ENCODE data around the gene STRBP.

Gene STRBP

DNA sequence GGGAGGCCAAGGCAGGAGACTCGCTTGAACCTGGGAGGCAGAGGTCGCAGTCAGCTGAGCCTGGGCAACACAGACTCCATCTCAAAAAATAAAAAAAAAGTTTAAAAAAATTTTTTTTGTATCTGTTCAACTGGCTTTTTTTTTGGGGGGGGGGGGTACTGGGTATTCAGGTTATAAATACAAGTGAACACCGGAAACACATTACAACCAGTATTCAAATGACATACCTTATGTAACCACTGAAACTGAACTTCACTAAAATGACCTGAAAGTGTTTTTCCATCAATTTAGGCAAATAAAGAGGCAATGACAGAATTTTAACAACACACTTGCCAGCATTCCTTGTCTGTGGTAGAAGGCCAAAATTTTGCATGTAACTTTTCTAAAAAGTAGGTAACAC lies 33.5 kb downstream of the STRBP start:
- Histone ChIP-seq H3K79me2 (ENCODE audit: low read length) (peaks cover 73% of the 10 kb centered on the region), H3K9me2 (replicated peaks; ENCODE audit: insufficient read depth, low read length) (no peaks in the 10 kb centered on the region), H3K27ac (ENCODE audit: low read length) (peak overlapping the region; percentile 30; the same call in 1 of the 2 replicates), H3K9me3 (replicated peaks; ENCODE audit: insufficient read depth, low read length) (no peaks in the 10 kb centered on the region), H2AFZ (ENCODE audit: low read length) (no peak overlapping the region), H4K20me1 (ENCODE audit: insufficient read depth, low read length) (no peaks in the 10 kb centered on the region), H3K27me3 (replicated peaks; ENCODE audit: insufficient read depth, low read length) (no peaks in the 10 kb centered on the region), H3K9ac (ENCODE audit: low read length) (no peak overlapping the region; the same call in 1 of the 2 replicates), H3K4me3 (ENCODE audit: low read length) (no peak overlapping the region), H3K4me2 (ENCODE audit: low read depth, low read length) (peak overlapping the region; percentile 70), H3K4me1 (ENCODE audit: low read length) (peaks cover 22% of the 10 kb centered on the region), H3K36me3 (replicated peaks; ENCODE audit: insufficient read depth, low read length) (no peaks in the 10 kb centered on the region), H3F3A (ENCODE audit: insufficient read depth, low read length) (peaks cover 3% of the 10 kb centered on the region; the same call in 1 of the 2 replicates)
- TF ChIP-seq, protein P1, sequence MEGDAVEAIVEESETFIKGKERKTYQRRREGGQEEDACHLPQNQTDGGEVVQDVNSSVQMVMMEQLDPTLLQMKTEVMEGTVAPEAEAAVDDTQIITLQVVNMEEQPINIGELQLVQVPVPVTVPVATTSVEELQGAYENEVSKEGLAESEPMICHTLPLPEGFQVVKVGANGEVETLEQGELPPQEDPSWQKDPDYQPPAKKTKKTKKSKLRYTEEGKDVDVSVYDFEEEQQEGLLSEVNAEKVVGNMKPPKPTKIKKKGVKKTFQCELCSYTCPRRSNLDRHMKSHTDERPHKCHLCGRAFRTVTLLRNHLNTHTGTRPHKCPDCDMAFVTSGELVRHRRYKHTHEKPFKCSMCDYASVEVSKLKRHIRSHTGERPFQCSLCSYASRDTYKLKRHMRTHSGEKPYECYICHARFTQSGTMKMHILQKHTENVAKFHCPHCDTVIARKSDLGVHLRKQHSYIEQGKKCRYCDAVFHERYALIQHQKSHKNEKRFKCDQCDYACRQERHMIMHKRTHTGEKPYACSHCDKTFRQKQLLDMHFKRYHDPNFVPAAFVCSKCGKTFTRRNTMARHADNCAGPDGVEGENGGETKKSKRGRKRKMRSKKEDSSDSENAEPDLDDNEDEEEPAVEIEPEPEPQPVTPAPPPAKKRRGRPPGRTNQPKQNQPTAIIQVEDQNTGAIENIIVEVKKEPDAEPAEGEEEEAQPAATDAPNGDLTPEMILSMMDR (IDR thresholded peaks at IDR 0.05; ENCODE audit: low read length) = no peak
- TF ChIP-seq EZH2phosphoT487 (IDR thresholded peaks at IDR 0.05; ENCODE audit: low read length) (no peak), EZH2 (optimal IDR thresholded peaks at IDR 0.05; ENCODE audit: low read depth, low read length) (no peak)
- peak; percentile 77 for DNase-seq

DNA sequence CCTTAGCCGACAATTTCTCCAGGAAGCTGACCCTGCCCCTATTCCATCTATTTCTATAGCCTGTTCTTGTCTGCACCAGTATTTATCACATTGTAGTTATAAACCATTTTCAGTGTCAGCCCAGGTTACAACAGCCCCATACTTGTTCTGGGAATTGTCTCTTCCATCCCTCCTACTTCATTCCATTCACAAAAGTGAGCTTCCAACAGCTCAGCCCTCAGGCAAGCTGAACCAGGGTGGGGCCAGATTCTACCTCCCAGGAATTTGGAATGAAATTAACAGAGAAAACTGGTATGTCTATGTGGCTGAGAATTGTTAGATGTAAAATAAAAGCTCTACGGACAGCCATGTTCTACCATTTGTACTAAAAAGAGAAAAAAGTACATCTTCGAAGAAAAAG lies 36.1 kb downstream of the STRBP start:
- Histone ChIP-seq H3K27ac (ENCODE audit: low read length) (no peak overlapping the region), H3K79me2 (ENCODE audit: low read length) (peaks cover 72% of the 10 kb centered on the region)

DNA sequence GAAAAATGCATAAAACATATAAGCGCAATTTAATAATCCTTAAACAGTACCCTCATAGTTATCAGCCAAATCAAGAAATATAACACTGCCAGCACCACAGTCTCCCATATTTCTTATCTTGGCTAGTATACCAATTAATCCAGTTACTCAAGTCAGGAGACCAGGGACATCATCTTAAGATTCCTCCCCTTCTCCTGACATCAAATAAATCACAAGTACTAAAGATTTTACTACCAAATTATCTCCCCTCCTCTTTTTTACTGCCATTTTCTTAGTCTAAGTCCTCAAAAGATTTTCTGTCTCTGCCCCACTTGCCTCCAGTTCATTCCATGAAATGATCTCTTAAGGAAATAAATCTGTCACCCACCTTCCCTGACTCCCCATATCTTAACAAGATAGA lies 37.0 kb downstream of the STRBP start:
- peaks cover 5% of the 10 kb centered on the region for H3F3A ChIP-seq (ENCODE audit: insufficient read depth, low read length)
- H3K36me3 ChIP-seq (replicated peaks; ENCODE audit: insufficient read depth, low read length) = no peaks in the 10 kb centered on the region
- DNase-seq = no peak
- peaks cover 21% of the 10 kb centered on the region for H3K4me1 ChIP-seq (ENCODE audit: low read length)
- no peak overlapping the region for H3K9ac ChIP-seq (ENCODE audit: low read length)
- no peak overlapping the region for H2AFZ ChIP-seq (ENCODE audit: low read length)
- TF ChIP-seq, protein P1 (IDR thresholded peaks at IDR 0.05; ENCODE audit: low read length) = no peak
- TF ChIP-seq EZH2phosphoT487 (IDR thresholded peaks at IDR 0.05; ENCODE audit: low read length) (no peak), EZH2 (optimal IDR thresholded peaks at IDR 0.05; ENCODE audit: low read depth, low read length) (no peak)
- no peaks in the 10 kb centered on the region for H3K9me3 ChIP-seq (replicated peaks; ENCODE audit: insufficient read depth, low read length)
- no peaks in the 10 kb centered on the region for H3K9me2 ChIP-seq (replicated peaks; ENCODE audit: insufficient read depth, low read length)
- peaks cover 76% of the 10 kb centered on the region for H3K79me2 ChIP-seq (ENCODE audit: low read length)
- no peaks in the 10 kb centered on the region for H4K20me1 ChIP-seq (ENCODE audit: insufficient read depth, low read length)
- no peaks in the 10 kb centered on the region for H3K27me3 ChIP-seq (replicated peaks; ENCODE audit: insufficient read depth, low read length)
- no peak overlapping the region for H3K4me2 ChIP-seq (ENCODE audit: low read depth, low read length)
- no peak overlapping the region for H3K4me3 ChIP-seq (ENCODE audit: low read length)
- H3K27ac ChIP-seq (ENCODE audit: low read length) = no peak overlapping the region

More for the DNA sequence above, 36.1 kb downstream of the STRBP start:
- H3K4me3 ChIP-seq (ENCODE audit: low read length) = no peak overlapping the region
- H3K36me3 ChIP-seq (replicated peaks; ENCODE audit: insufficient read depth, low read length) = no peaks in the 10 kb centered on the region
- no peaks in the 10 kb centered on the region for H3K9me3 ChIP-seq (replicated peaks; ENCODE audit: insufficient read depth, low read length)
- peaks cover 22% of the 10 kb centered on the region for H3K4me1 ChIP-seq (ENCODE audit: low read length)
- H4K20me1 ChIP-seq (ENCODE audit: insufficient read depth, low read length) = no peaks in the 10 kb centered on the region
- peaks cover 3% of the 10 kb centered on the region; the same call in 1 of the 2 replicates for H3F3A ChIP-seq (ENCODE audit: insufficient read depth, low read length)
- no peak overlapping the region for H2AFZ ChIP-seq (ENCODE audit: low read length)
- H3K9me2 ChIP-seq (replicated peaks; ENCODE audit: insufficient read depth, low read length) = no peaks in the 10 kb centered on the region
- H3K27me3 ChIP-seq (replicated peaks; ENCODE audit: insufficient read depth, low read length) = no peaks in the 10 kb centered on the region
- TF ChIP-seq EZH2 (optimal IDR thresholded peaks at IDR 0.05; ENCODE audit: low read depth, low read length) = no peak
- no peak for TF ChIP-seq EZH2phosphoT487 (IDR thresholded peaks at IDR 0.05; ENCODE audit: low read length)
- TF ChIP-seq, protein P1 (IDR thresholded peaks at IDR 0.05; ENCODE audit: low read length) = no peak
- H3K9ac ChIP-seq (ENCODE audit: low read length) = no peak overlapping the region
- H3K4me2 ChIP-seq (ENCODE audit: low read depth, low read length) = no peak overlapping the region
- DNase-seq = no peak
